Nephron (organoid): ENCODE measurements around the gene PRR7.

ENCODE experiments used
- H3K27ac Mint-ChIP-seq, 3 experiments: 2 replicates each; pipeline ENCODE4 v1.8.0; 2020; ENCODE audit warnings: mixed read lengths in 3 of 3, mild to moderate bottlenecking in 2 of 3, moderate library complexity in 1 of 3
- H3K27me3 Mint-ChIP-seq: 2 replicates; pipeline ENCODE4 v1.8.0; 2021; ENCODE audit warnings: low read depth, mild to moderate bottlenecking, moderate library complexity, mixed read lengths
- H3K36me3 Mint-ChIP-seq: 2 replicates; pipeline ENCODE4 v1.8.0; 2020; ENCODE audit warnings: low read depth, mixed read lengths
- H3K4me1 Mint-ChIP-seq: 2 replicates; pipeline ENCODE4 v1.8.0; 2020; ENCODE audit warnings: mixed read lengths
- H3K4me3 Mint-ChIP-seq, 3 experiments: 2 replicates each; pipeline ENCODE4 v1.8.0; 2020; ENCODE audit warnings: mild to moderate bottlenecking in 3 of 3, mixed read lengths in 3 of 3, moderate library complexity in 2 of 3
- H3K9me3 Mint-ChIP-seq: 2 replicates; pipeline ENCODE4 v1.8.0; 2020; ENCODE audit warnings: mixed read lengths
- CTCF ChIP-seq, 3 experiments: fragments of 200-600 bp; sonication (generic); IDR thresholded peaks; one replicate each; pipeline ENCODE4 v1.5.0; 2021; ENCODE audit warnings: antibody characterized with exemption in 3 of 3; ENCODE audit not compliant: unreplicated experiment in 3 of 3

Gene PRR7

GRCh38 chr5:177423671-177424070 lies 22.9 kb upstream of the PRR7 start:
- no peaks in the 10 kb centered on the region for H3K36me3 Mint-ChIP-seq
- no peak for TF ChIP-seq CTCF (IDR thresholded peaks at IDR 0.05; ENCODE audit: unreplicated experiment in 3 of 3)
- H3K9me3 Mint-ChIP-seq = no peaks in the 10 kb centered on the region
- no peak overlapping the region for H3K27ac Mint-ChIP-seq
- no peak overlapping the region for H3K4me3 Mint-ChIP-seq
- peaks cover 14% of the 10 kb centered on the region for H3K4me1 Mint-ChIP-seq
- peaks cover 10% of the 10 kb centered on the region for H3K27me3 Mint-ChIP-seq

GRCh38 chr5:177425196-177425800 lies 21.3 kb upstream of the PRR7 start:
- peaks cover 4% of the 10 kb centered on the region for H3K27me3 Mint-ChIP-seq
- H3K9me3 Mint-ChIP-seq = no peaks in the 10 kb centered on the region
- peaks cover 22% of the 10 kb centered on the region for H3K4me1 Mint-ChIP-seq
- H3K4me3 Mint-ChIP-seq = peak overlapping the region; percentile 88 to 90 (median 90)
- peaks cover under 1% of the 10 kb centered on the region for H3K36me3 Mint-ChIP-seq
- peak overlapping the region; percentile 79 to 97 (median 96) for H3K27ac Mint-ChIP-seq
- no peak for TF ChIP-seq CTCF (IDR thresholded peaks at IDR 0.05; ENCODE audit: unreplicated experiment in 3 of 3)

GRCh38 chr5:177425801-177426565 lies 20.6 kb upstream of the PRR7 start:
- peak overlapping the region; percentile 79 to 97 (median 96) for H3K27ac Mint-ChIP-seq
- peaks cover 4% of the 10 kb centered on the region for H3K27me3 Mint-ChIP-seq
- peaks cover 20% of the 10 kb centered on the region for H3K4me1 Mint-ChIP-seq
- peak overlapping the region; percentile 88 to 90 (median 90) for H3K4me3 Mint-ChIP-seq
- no peak for TF ChIP-seq CTCF (IDR thresholded peaks at IDR 0.05; ENCODE audit: unreplicated experiment in 3 of 3)
- H3K36me3 Mint-ChIP-seq = peaks cover 5% of the 10 kb centered on the region
- no peaks in the 10 kb centered on the region for H3K9me3 Mint-ChIP-seq

GRCh38 chr5:177426566-177427210 lies 19.9 kb upstream of the PRR7 start, which contains the start of gene GRK6:
GRK6 (plus strand) TSS chr5:177426676; CDS start chr5:177426846, 170 bp downstream.
- Mint-ChIP-seq H3K27me3 (peaks cover 4% of the 10 kb centered on the region), H3K36me3 (peaks cover 5% of the 10 kb centered on the region), H3K9me3 (no peaks in the 10 kb centered on the region), H3K4me1 (peaks cover 15% of the 10 kb centered on the region), H3K4me3 (peak within 1 kb of the TSS; percentile 88 to 91 (median 90)), H3K27ac (peak within 1 kb of the TSS; percentile 79 to 97 (median 96))
- no peak for TF ChIP-seq CTCF (IDR thresholded peaks at IDR 0.05; ENCODE audit: unreplicated experiment in 3 of 3)

- Mint-ChIP-seq H3K27ac (peak overlapping the region in 2 of 3 experiments; percentile 64 to 75), H3K4me1 (peaks cover 15% of the 10 kb centered on the region), H3K27me3 (peaks cover 4% of the 10 kb centered on the region), H3K4me3 (peak overlapping the region; percentile 88 to 91 (median 89)), H3K36me3 (peaks cover 5% of the 10 kb centered on the region), H3K9me3 (no peaks in the 10 kb centered on the region)
- no peak for TF ChIP-seq CTCF (IDR thresholded peaks at IDR 0.05; ENCODE audit: unreplicated experiment in 3 of 3)
These were observed 19.3 kb upstream of the PRR7 start for GRCh38 chr5:177427211-177427822.
